Measurements from ENCODE around the gene TOR1AIP1.

DNA sequence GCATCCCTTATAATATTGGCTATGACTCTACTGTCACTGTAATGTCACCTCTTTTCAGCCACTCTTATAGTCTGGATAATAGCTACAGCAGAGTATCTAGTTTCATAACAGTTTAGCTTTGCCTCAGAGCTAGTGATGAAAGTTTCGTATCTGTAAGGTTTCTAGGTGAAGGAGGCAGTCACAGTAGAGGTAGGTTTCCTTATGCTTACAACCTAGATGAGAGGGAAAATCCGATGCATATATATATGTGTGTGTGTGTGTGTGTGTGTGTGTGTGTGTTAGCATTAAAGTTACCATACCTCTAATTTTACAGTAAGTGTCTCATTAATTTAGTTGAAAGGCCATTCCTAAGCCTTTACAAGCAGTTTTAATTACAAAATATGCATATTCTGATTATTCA lies 2.3 kb upstream of the TOR1AIP1 start:
- TF ChIP-seq, protein P1, sequence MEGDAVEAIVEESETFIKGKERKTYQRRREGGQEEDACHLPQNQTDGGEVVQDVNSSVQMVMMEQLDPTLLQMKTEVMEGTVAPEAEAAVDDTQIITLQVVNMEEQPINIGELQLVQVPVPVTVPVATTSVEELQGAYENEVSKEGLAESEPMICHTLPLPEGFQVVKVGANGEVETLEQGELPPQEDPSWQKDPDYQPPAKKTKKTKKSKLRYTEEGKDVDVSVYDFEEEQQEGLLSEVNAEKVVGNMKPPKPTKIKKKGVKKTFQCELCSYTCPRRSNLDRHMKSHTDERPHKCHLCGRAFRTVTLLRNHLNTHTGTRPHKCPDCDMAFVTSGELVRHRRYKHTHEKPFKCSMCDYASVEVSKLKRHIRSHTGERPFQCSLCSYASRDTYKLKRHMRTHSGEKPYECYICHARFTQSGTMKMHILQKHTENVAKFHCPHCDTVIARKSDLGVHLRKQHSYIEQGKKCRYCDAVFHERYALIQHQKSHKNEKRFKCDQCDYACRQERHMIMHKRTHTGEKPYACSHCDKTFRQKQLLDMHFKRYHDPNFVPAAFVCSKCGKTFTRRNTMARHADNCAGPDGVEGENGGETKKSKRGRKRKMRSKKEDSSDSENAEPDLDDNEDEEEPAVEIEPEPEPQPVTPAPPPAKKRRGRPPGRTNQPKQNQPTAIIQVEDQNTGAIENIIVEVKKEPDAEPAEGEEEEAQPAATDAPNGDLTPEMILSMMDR (IDR thresholded peaks at IDR 0.05), result no peak
- no peak for TF ChIP-seq ZFX (IDR thresholded peaks at IDR 0.05; ENCODE audit: borderline replicate concordance)

All from 22Rv1 (cell line).